Endothelial cell of umbilical vein (primary cell): Measurements from ENCODE around the gene MRPL42. TPM values are rescaled to one million over a fixed set of nuclear protein-coding genes. Genes with fewer than 3 reads are reported as not detected.

Source experiments
- BruUV-seq: library from RNA; stranded (reverse); fragments of 400-500 nt; replicated peaks from 2 replicates; lab custom pipeline; 2021; lab: Mats Ljungman, UMichigan
- CTCF ChIA-PET: fragments of 300-600, 350-600 bp; sonication (Branson Sonifier 250); formaldehyde crosslinking; loops from one replicate; lab custom pipeline; 2021; ENCODE audit warnings: antibody characterized with exemption, inconsistent platforms; lab: Charles Lee
- POLR2A ChIA-PET: fragments of 300-600, 350-600 bp; sonication (Branson Sonifier 250); formaldehyde crosslinking; loops from one replicate; lab custom pipeline; 2021; ENCODE audit warnings: antibody characterized with exemption, inconsistent platforms; lab: Charles Lee
- DNase-seq: peaks from one replicate; pipeline ENCODE4 v3.0.0-alpha.2; 2011; ENCODE audit warnings: low read depth, low spot score
- FAIRE-seq: peaks from 2 replicates; lab custom pipeline; 2011; peaks lifted over from hg19 to GRCh38; lab: Jason Lieb, UNC
- H2AFZ ChIP-seq: 2 replicates; pipeline ENCODE4 v1.6.0; 2012; ENCODE audit warnings: low read depth, low read length, control low read depth, inconsistent platforms
- H3K27ac ChIP-seq: 2 replicates; pipeline ENCODE4 v1.5.1; 2011; ENCODE audit warnings: low read depth, mild to moderate bottlenecking, control low read depth, low read length, moderate library complexity; ENCODE audit not compliant: insufficient read depth
- H3K27me3 ChIP-seq, 2 experiments: 2 replicates each; pipeline versions ENCODE4 v1.6.0 to v1.6.1; 2011; ENCODE audit warnings: low read length in 2 of 2, mixed read lengths in 1 of 2; ENCODE audit not compliant: control insufficient read depth in 2 of 2, insufficient read depth in 2 of 2
- H3K36me3 ChIP-seq, 2 experiments: 2 replicates in 1 of 2; 3 replicates in 1 of 2; pipeline ENCODE4 v1.5.1; 2011; ENCODE audit warnings: low read length in 2 of 2, mild to moderate bottlenecking in 1 of 2, moderate library complexity in 1 of 2; ENCODE audit not compliant: control insufficient read depth in 2 of 2, insufficient read depth in 2 of 2; ENCODE audit errors: extremely low read depth in 1 of 2
- H3K4me1 ChIP-seq: 3 replicates; pipeline ENCODE4 v1.5.1; 2011; ENCODE audit warnings: mild to moderate bottlenecking, low read length; ENCODE audit not compliant: control insufficient read depth, insufficient read depth; ENCODE audit errors: extremely low read depth
- H3K4me2 ChIP-seq: 2 replicates; pipeline ENCODE4 v1.6.1; 2011; ENCODE audit warnings: low read length, control low read depth, mixed read lengths; ENCODE audit not compliant: insufficient read depth
- H3K4me3 ChIP-seq, 3 experiments: fragments of 200-600 bp in 1 of 3; sonication (generic), shearing (Covaris generic) in 1 of 3; replicated peaks in 1 of 3; 2 replicates each; pipeline ENCODE4 v1.5.1; 2011 to 2016; ENCODE audit warnings: control low read depth in 3 of 3, low read length in 3 of 3, mild to moderate bottlenecking in 2 of 3, inconsistent platforms in 1 of 3, low read depth in 1 of 3, moderate library complexity in 1 of 3; ENCODE audit not compliant: insufficient read depth in 1 of 3
- H3K79me2 ChIP-seq: 2 replicates; pipeline ENCODE4 v1.6.0; 2012; ENCODE audit warnings: low read length, inconsistent platforms; ENCODE audit not compliant: control insufficient read depth, insufficient read depth
- H3K9ac ChIP-seq: replicated peaks from 2 replicates; pipeline ENCODE3; 2011; ENCODE audit warnings: low read length, control low read depth; ENCODE audit not compliant: insufficient read depth; ENCODE audit errors: extremely low read depth
- H3K9me1 ChIP-seq: replicated peaks from 3 replicates; pipeline ENCODE4 v1.6.0; 2011; ENCODE audit warnings: mild to moderate bottlenecking, low read length; ENCODE audit not compliant: control insufficient read depth, insufficient read depth; ENCODE audit errors: extremely low read depth
- H3K9me3 ChIP-seq: replicated peaks from 2 replicates; pipeline ENCODE4 v1.5.1; 2012; ENCODE audit warnings: low read length, inconsistent platforms; ENCODE audit not compliant: control insufficient read depth, insufficient read depth
- H4K20me1 ChIP-seq: replicated peaks from 2 replicates; pipeline ENCODE3; 2011; ENCODE audit warnings: mild to moderate bottlenecking, low read length; ENCODE audit not compliant: control insufficient read depth, insufficient read depth; ENCODE audit errors: extremely low read depth
- EZH2 ChIP-seq: IDR thresholded peaks from 2 replicates; pipeline ENCODE4 v1.6.1; 2012; ENCODE audit warnings: borderline replicate concordance, low read depth, mild to moderate bottlenecking, moderate library complexity, low read length, inconsistent platforms; ENCODE audit not compliant: severe bottlenecking
- FOS ChIP-seq: IDR thresholded peaks from 2 replicates; pipeline ENCODE4 v1.6.1; 2011; ENCODE audit warnings: mild to moderate bottlenecking, low read length, moderate library complexity, borderline replicate concordance; ENCODE audit not compliant: insufficient read depth
- GATA2 ChIP-seq: IDR thresholded peaks from 2 replicates; pipeline ENCODE4 v1.7.0; 2011; ENCODE audit warnings: low read depth, mild to moderate bottlenecking, moderate library complexity, mixed read lengths, low read length; ENCODE audit not compliant: insufficient read length, insufficient read depth
- JUN ChIP-seq: IDR thresholded peaks from 2 replicates; pipeline ENCODE4 v1.6.1; 2011; ENCODE audit warnings: borderline replicate concordance, low read depth; ENCODE audit not compliant: insufficient read length, insufficient read depth
- MYC ChIP-seq: IDR thresholded peaks from one replicate; pipeline ENCODE4 v1.6.1; 2011; ENCODE audit warnings: mild to moderate bottlenecking, low read depth, low read length
- POLR2A ChIP-seq: IDR thresholded peaks from 2 replicates; pipeline ENCODE4 v1.6.1; 2012; ENCODE audit warnings: low read depth, mild to moderate bottlenecking, control low read depth, low read length
- POLR2AphosphoS5 ChIP-seq: IDR thresholded peaks from 2 replicates; pipeline ENCODE4 v1.6.1; 2012; ENCODE audit warnings: low read depth, mild to moderate bottlenecking, control low read depth, low read length, moderate library complexity; ENCODE audit not compliant: insufficient read depth
- dilution Hi-C: fragments of 300-500 bp; cut with MboI; formaldehyde crosslinking; loops from one replicate; pipeline ENCODE4 v1.15.0; 2019; ENCODE audit warnings: low sequenced_read_pairs; ENCODE audit not compliant: extremely low pct_ligation_motif_present
- intact Hi-C: fragments of 100-400 bp; cut with micrococcal nuclease; formaldehyde crosslinking; loops from one replicate; pipeline ENCODE4 v1.10.0; 2022
- polyA plus RNA-seq, 4 experiments: library from polyadenylated mRNA; depleted of rRNA in 3 of 4; stranded (reverse) in 3 of 4; unstranded in 1 of 4; fragments of >200 nt; gene quantifications; 2 replicates each; pipeline versions ENCODE4 v1.2.1 to v1.2.3, GENCODE V29; 2011 to 2012; ENCODE audit warnings: missing spikeins in 1 of 4
- total RNA-seq: library from RNA; stranded (reverse); gene quantifications from 2 replicates; pipeline ENCODE4 v1.2.3, GENCODE V29; 2021
- TF ChIP-seq, protein P1 (sequence below): IDR thresholded peaks from 2 replicates; pipeline ENCODE4 v1.6.1; 2011; ENCODE audit not compliant: insufficient read depth, insufficient read length
- TF ChIP-seq, protein P2 (sequence below), 2 donors: IDR thresholded peaks; 1 replicate in 1 of 2; 2 replicates in 1 of 2; pipeline ENCODE4 v1.5.1; 2011; ENCODE audit warnings: low read length in 2 of 2, mild to moderate bottlenecking in 2 of 2, moderate library complexity in 2 of 2, control low read depth in 1 of 2, inconsistent platforms in 1 of 2, low read depth in 1 of 2; ENCODE audit not compliant: insufficient read depth in 1 of 2; ENCODE audit errors: extremely low read depth in 1 of 2

The MRPL42 gene
- total and polyA plus RNA-seq, 2 donors (not counting 3 experiments of a cell fraction or from before 2014, with no cell fraction given), result 38.5 to 61.2 TPM

GRCh38 chr12:93533310-93533709 is 66.0 kb downstream of the MRPL42 start:
- no peaks in the 10 kb centered on the region for H3K79me2 ChIP-seq
- POLR2A ChIA-PET, result no interaction called here
- no peak for DNase-seq
- CTCF ChIA-PET, result no interaction called here
- dilution Hi-C loops (no loop called here), intact Hi-C loops (no loop called here)
- H3K4me2 ChIP-seq, result no peak overlapping the region
- no peaks in the 10 kb centered on the region for H3K9me3 ChIP-seq
- H2AFZ ChIP-seq, result no peak overlapping the region
- no peak overlapping the region for H3K4me3 ChIP-seq
- H3K4me1 ChIP-seq, result peaks cover 2% of the 10 kb centered on the region
- no peaks in the 10 kb centered on the region for H3K9me1 ChIP-seq
- no peaks in the 10 kb centered on the region for H3K36me3 ChIP-seq
- no TSS peak for BruUV-seq
- H3K27ac ChIP-seq, result no peak overlapping the region
- TF ChIP-seq, protein P1, sequence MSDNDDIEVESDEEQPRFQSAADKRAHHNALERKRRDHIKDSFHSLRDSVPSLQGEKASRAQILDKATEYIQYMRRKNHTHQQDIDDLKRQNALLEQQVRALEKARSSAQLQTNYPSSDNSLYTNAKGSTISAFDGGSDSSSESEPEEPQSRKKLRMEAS, result no peak
- TF ChIP-seq, protein P2, sequence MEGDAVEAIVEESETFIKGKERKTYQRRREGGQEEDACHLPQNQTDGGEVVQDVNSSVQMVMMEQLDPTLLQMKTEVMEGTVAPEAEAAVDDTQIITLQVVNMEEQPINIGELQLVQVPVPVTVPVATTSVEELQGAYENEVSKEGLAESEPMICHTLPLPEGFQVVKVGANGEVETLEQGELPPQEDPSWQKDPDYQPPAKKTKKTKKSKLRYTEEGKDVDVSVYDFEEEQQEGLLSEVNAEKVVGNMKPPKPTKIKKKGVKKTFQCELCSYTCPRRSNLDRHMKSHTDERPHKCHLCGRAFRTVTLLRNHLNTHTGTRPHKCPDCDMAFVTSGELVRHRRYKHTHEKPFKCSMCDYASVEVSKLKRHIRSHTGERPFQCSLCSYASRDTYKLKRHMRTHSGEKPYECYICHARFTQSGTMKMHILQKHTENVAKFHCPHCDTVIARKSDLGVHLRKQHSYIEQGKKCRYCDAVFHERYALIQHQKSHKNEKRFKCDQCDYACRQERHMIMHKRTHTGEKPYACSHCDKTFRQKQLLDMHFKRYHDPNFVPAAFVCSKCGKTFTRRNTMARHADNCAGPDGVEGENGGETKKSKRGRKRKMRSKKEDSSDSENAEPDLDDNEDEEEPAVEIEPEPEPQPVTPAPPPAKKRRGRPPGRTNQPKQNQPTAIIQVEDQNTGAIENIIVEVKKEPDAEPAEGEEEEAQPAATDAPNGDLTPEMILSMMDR (IDR thresholded peaks at IDR 0.05; ENCODE audit: extremely low read depth in 1 of 2, insufficient read depth in 1 of 2, low read depth in 1 of 2, low read length in 2 of 2), result no peak
- no peak for TF ChIP-seq GATA2
- no peak overlapping the region for H3K9ac ChIP-seq
- no peak for FAIRE-seq
- no peaks in the 10 kb centered on the region for H4K20me1 ChIP-seq
- H3K27me3 ChIP-seq, result peaks cover 0 to 6% of the 10 kb centered on the region in 2 experiments

DNA sequence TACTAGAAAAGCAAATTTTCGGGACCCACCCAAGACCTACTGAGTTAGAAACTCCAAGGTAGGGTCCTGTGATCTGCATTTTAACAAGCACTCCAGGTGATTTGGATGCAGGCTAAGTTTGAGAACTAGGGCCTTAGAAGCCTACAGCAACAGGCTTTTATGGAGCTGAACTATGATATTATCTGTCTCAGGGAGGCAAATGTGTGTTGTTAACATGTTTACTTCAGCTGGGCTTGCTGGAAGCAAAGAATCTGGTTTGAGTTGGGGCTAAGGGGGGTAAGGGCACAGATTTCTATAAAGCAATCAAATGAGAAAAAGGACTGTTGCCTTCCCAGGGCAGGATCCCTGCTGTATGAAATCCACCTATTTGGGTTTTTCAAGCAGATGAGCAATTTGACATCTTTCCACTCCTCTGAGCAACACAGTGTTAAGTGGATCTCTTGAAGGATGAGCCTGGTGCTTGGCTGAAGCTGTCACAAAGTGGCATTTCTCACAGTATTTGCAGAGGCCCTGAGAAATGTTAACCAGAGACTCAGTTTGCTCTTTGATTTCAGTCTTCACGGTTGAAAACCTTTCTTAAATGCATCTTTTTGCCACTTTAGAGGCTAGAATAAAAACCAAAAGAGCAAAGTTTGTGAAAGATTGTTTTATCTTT is 68.9 kb downstream of the MRPL42 start:
- intact Hi-C loops (no loop called here), dilution Hi-C loops (no loop called here)
- Histone ChIP-seq H3K79me2 (no peaks in the 10 kb centered on the region), H3K9ac (no peak overlapping the region), H3K4me3 (no peak overlapping the region), H3K4me1 (peaks cover 3% of the 10 kb centered on the region), H2AFZ (no peak overlapping the region), H3K9me1 (no peaks in the 10 kb centered on the region), H3K4me2 (no peak overlapping the region), H4K20me1 (no peaks in the 10 kb centered on the region), H3K9me3 (no peaks in the 10 kb centered on the region), H3K27ac (no peak overlapping the region), H3K36me3 (no peaks in the 10 kb centered on the region), H3K27me3 (peaks cover 2 to 12% of the 10 kb centered on the region in 2 experiments)
- no TSS peak for BruUV-seq
- FAIRE-seq, result no peak
- no peak for DNase-seq
- POLR2A ChIA-PET, result no interaction called here
- CTCF ChIA-PET, result interaction anchor here (0.9 to 2.3 kb wide), 2 partner anchors 9 to 566 kb away, joined by 4 to 7 read pairs; no protein-coding TSS in a partner anchor
- TF ChIP-seq GATA2 (no peak), POLR2A (no peak), POLR2AphosphoS5 (no peak), FOS (no peak), JUN (no peak), EZH2 (no peak), MYC (no peak)
- TF ChIP-seq, protein P2 (IDR thresholded peaks at IDR 0.05; ENCODE audit: extremely low read depth in 1 of 2, insufficient read depth in 1 of 2, low read depth in 1 of 2, low read length in 2 of 2), result no peak
- TF ChIP-seq, protein P1, result no peak
